Ishikawa (cell line): ENCODE measurements around the gene NSMF.
A peak's percentile ranks its signal among the peaks of the same experiment; 100 is the strongest.

Experiments used
- CEBPB ChIP-seq: IDR thresholded peaks from 2 replicates; pipeline ENCODE4 v1.6.1; 2012
- CREB1 ChIP-seq: IDR thresholded peaks from 2 replicates; pipeline ENCODE4 v1.6.1; 2012; ENCODE audit warnings: low read depth
- EGR1 ChIP-seq: IDR thresholded peaks from 2 replicates; pipeline ENCODE4 v1.6.1; 2012
- EP300 ChIP-seq: IDR thresholded peaks from 2 replicates; pipeline ENCODE4 v1.6.1; 2012; ENCODE audit warnings: borderline replicate concordance
- FOXM1 ChIP-seq: IDR thresholded peaks from 2 replicates; pipeline ENCODE4 v1.6.1; 2012; ENCODE audit warnings: low read depth, borderline replicate concordance
- NFIC ChIP-seq: IDR thresholded peaks from 2 replicates; pipeline ENCODE4 v1.6.1; 2012
- RAD21 ChIP-seq: IDR thresholded peaks from 2 replicates; pipeline ENCODE4 v1.6.1; 2012; ENCODE audit warnings: low read depth
- TAF1 ChIP-seq: IDR thresholded peaks from 2 replicates; pipeline ENCODE4 v1.6.1; 2012; ENCODE audit warnings: low read depth, mild to moderate bottlenecking
- TCF12 ChIP-seq: IDR thresholded peaks from 2 replicates; pipeline ENCODE4 v1.6.1; 2012; ENCODE audit warnings: low read depth
- TEAD4 ChIP-seq: IDR thresholded peaks from 2 replicates; pipeline ENCODE4 v1.6.1; 2012
- YY1 ChIP-seq: IDR thresholded peaks from 2 replicates; pipeline ENCODE4 v1.6.1; 2012; ENCODE audit warnings: low read depth
- ZBTB7A ChIP-seq: IDR thresholded peaks from 2 replicates; pipeline ENCODE4 v1.6.1; 2012; ENCODE audit warnings: low read depth
- TF ChIP-seq, protein P1 (sequence below): IDR thresholded peaks from 2 replicates; pipeline ENCODE4 v1.6.1; 2012
- TF ChIP-seq, protein P2 (sequence below): IDR thresholded peaks from 2 replicates; pipeline ENCODE4 v1.6.1; 2012
- TF ChIP-seq, protein P3 (sequence below): IDR thresholded peaks from 2 replicates; pipeline ENCODE4 v1.6.1; 2012; ENCODE audit warnings: low read depth, mild to moderate bottlenecking

The NSMF gene

DNA sequence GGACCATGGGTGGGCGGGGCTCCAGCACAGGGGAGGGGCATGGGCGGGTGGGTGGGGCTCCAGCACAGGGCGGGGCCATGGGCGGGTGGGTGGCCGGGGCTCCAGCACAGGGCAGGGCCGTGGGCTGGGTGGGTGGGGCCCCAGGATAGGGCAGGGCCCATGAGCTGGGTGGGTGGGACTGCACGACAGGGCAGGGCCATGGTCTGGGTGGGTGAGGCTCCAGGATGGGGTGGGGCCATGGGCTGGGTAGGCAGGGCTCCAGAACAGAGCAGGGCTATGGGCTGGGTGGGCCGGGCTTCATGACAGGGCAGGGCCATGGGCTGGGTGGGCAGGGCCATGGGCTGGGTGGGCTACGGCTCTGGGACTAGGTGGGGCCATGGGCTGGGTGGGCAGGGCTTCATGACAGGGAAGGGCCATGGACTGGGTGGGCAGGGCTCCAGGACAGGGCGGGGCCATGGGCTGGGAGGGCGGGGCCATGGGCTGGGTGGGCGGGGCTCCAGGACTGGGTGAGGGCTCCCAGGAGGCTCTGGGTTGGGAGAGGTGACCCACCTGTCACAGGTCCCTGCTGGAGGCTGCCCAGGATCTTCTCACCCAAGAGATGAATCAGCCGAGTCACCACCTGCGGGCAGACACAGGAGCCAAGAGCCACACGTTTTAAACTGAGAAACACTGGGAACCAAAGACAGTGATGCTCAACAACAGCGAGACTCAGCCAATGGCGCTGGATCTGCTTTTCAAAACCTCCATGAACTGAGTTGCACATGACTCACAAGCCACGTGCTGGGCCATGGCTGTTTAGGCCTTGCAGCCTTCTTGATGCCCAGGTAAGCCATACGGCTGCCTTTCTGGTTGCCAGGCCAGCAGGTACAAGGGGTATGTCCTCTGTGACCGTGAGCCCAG is 33.6 kb upstream of the NSMF start:
- TF ChIP-seq, protein P1, sequence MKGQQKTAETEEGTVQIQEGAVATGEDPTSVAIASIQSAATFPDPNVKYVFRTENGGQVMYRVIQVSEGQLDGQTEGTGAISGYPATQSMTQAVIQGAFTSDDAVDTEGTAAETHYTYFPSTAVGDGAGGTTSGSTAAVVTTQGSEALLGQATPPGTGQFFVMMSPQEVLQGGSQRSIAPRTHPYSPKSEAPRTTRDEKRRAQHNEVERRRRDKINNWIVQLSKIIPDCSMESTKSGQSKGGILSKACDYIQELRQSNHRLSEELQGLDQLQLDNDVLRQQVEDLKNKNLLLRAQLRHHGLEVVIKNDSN = peak; percentile 49; the same call in 1 of the 2 replicates
- no peak for TF ChIP-seq NFIC
- TF ChIP-seq, protein P2, sequence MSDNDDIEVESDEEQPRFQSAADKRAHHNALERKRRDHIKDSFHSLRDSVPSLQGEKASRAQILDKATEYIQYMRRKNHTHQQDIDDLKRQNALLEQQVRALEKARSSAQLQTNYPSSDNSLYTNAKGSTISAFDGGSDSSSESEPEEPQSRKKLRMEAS = peak; percentile 80

DNA sequence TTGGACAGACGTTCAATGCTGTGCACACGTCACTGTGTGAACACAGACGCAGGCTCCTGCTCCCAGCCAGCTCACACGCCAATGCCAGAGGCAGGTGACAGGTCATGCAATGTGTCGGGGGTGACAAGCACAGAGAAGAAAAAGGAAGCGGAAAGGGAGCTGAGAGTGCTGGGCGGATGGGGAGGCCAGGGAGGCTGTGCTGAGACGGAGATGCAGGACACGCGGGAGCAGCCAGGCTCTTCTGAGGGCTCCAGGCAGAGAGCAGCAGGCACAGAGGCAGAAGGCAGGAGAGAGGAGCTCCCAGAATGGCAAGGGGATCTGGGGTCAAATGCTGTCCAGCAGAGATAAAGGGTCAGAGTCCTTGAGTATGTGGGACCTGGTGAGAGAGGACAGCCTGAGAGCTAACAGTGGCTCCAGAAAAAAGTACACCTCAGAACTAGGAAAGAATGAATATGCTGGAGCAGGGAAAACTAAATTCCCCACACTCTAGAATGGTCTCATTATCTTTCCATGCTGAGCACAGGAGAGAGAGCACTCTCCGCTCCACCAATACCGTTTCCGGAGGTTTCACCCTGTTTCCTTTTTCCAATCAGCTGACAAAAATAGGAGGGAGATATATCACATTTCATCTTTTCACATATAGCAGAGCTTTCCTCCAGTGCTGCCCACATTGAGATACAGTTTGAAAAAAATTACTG is 32.8 kb upstream of the NSMF start:
- no peak for TF ChIP-seq CREB1
- TF ChIP-seq, protein P1 = 0 out of 2 replicates have a peak, but pooled peaks have one; percentile 5
- no peak for TF ChIP-seq EP300

DNA sequence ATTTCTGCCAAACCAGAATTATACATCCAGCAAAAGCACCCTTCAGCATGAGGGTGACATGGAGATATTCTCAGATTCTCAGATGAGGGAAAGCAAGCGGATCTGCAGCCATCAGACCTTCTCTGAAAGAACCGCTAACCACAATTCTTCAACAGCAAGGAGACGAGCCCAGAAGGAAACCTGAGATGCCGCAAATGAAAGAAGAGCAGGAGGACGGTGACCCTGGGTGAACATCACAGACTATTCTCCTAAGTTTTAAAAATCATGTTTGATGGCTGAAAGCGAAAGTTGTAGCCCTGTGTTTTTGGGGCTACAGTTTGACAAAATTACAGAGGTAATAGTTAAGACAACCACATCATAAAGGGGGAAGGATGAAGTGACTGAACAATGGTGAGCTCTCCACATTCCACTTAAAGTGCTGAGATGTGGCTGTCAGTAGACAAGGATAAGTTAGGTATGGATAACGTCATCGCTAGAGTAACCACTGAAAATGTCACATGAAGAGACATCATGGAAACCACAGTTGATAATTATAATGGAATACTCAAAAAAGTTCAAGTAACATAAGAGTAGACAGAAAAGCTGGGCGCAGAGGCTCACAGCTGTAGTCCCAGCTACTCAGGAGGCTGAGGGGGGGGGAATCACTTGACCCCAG is 31.5 kb upstream of the NSMF start:
- TF ChIP-seq FOXM1 = no peak
- TF ChIP-seq EP300 = no peak

DNA sequence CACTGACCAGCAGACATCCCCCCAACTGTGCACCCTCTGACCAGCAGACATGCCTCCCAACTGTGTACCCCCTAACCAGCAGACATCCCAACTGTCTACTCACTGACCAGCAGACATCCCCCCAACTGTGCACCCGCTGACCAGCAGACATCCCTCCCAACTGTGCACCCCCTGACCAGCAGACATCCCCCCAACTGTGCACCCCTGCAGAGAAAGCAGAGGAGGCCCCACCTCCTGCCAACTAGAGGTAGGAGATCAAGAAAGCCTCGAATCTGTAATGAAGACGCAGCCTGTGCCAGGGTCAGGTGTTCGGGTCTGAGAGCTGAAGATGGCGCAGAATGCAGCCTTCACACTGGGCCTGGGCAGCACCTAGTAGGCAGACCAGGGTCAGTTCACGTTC is 29.8 kb upstream of the NSMF start:
- TF ChIP-seq EP300 (no peak), YY1 (no peak), TEAD4 (no peak), TCF12 (no peak), FOXM1 (no peak), ZBTB7A (no peak), CEBPB (no peak), CREB1 (no peak), RAD21 (no peak), EGR1 (no peak), TAF1 (no peak), NFIC (no peak)
- TF ChIP-seq, protein P3, sequence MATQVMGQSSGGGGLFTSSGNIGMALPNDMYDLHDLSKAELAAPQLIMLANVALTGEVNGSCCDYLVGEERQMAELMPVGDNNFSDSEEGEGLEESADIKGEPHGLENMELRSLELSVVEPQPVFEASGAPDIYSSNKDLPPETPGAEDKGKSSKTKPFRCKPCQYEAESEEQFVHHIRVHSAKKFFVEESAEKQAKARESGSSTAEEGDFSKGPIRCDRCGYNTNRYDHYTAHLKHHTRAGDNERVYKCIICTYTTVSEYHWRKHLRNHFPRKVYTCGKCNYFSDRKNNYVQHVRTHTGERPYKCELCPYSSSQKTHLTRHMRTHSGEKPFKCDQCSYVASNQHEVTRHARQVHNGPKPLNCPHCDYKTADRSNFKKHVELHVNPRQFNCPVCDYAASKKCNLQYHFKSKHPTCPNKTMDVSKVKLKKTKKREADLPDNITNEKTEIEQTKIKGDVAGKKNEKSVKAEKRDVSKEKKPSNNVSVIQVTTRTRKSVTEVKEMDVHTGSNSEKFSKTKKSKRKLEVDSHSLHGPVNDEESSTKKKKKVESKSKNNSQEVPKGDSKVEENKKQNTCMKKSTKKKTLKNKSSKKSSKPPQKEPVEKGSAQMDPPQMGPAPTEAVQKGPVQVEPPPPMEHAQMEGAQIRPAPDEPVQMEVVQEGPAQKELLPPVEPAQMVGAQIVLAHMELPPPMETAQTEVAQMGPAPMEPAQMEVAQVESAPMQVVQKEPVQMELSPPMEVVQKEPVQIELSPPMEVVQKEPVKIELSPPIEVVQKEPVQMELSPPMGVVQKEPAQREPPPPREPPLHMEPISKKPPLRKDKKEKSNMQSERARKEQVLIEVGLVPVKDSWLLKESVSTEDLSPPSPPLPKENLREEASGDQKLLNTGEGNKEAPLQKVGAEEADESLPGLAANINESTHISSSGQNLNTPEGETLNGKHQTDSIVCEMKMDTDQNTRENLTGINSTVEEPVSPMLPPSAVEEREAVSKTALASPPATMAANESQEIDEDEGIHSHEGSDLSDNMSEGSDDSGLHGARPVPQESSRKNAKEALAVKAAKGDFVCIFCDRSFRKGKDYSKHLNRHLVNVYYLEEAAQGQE = no peak
- TF ChIP-seq, protein P2 = no peak
- TF ChIP-seq, protein P1 = no peak

DNA sequence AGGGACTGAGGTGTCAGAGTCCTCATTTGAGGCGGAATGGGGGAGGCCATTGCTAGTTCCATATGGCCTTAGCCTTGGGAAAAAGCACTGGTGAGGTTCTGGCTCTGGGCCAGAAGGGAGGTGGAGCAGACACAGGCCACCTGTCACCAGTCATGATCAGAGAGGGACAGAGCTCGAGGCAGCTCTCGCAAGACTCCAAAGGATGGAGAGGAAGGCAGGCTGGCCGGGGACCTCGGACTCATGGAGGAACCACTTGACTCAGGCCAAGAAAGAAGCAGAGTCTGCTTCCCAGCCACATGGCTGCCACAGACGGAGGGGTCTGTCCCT is 29.2 kb upstream of the NSMF start:
- TF ChIP-seq CREB1 (no peak), EGR1 (no peak), TAF1 (no peak), NFIC (no peak), YY1 (no peak), TEAD4 (no peak), FOXM1 (no peak)
- TF ChIP-seq, protein P3 = no peak
- TF ChIP-seq, protein P1 = no peak
- TF ChIP-seq, protein P2 = no peak
